Adrenal gland (tissue), 5 donors: ENCODE results near the gene GSTT2B.

Source experiments
- POLR2A ChIP-seq, 2 donors: fragments of 450-650 bp; IDR thresholded peaks; one replicate each; pipeline ENCODE4 v1.6.1; 2017; ENCODE audit warnings: antibody characterized with exemption in 2 of 2, mild to moderate bottlenecking in 2 of 2, moderate library complexity in 1 of 2
- TF ChIP-seq, protein P1 (sequence below), 6 experiments: fragments of 450-650 bp in 4 of 6; fragments of 200-600 bp in 2 of 6; sonication (generic) in 1 of 6; IDR thresholded peaks; 1 replicate in 5 of 6; 2 replicates in 1 of 6; pipeline versions ENCODE4 v1.5.1 to v1.8.0; 2016 to 2021; ENCODE audit warnings: antibody characterized with exemption in 6 of 6, mild to moderate bottlenecking in 2 of 6, moderate library complexity in 1 of 6
- donor health status: DM: no; HTN: no; CAD: no.

DNA sequence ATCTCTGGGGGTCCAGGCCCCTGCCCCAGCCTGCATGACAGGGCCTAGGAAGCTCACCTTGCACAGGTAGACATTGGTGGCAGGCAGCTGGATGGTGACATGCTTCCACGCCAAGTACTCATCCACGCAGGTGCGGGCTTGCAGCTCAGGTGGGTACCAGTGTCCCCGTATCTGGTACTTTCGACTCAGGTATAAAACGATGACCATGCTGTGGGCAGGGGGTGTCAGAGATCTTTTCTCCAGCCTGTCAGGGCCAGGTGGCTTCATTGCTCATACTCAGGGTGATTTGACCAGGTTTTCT is 45.9 kb upstream of the GSTT2B start:
- TF ChIP-seq, protein P1, sequence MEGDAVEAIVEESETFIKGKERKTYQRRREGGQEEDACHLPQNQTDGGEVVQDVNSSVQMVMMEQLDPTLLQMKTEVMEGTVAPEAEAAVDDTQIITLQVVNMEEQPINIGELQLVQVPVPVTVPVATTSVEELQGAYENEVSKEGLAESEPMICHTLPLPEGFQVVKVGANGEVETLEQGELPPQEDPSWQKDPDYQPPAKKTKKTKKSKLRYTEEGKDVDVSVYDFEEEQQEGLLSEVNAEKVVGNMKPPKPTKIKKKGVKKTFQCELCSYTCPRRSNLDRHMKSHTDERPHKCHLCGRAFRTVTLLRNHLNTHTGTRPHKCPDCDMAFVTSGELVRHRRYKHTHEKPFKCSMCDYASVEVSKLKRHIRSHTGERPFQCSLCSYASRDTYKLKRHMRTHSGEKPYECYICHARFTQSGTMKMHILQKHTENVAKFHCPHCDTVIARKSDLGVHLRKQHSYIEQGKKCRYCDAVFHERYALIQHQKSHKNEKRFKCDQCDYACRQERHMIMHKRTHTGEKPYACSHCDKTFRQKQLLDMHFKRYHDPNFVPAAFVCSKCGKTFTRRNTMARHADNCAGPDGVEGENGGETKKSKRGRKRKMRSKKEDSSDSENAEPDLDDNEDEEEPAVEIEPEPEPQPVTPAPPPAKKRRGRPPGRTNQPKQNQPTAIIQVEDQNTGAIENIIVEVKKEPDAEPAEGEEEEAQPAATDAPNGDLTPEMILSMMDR (IDR thresholded peaks at IDR 0.05) = no peak
- no peak for TF ChIP-seq POLR2A (IDR thresholded peaks at IDR 0.05)
